ENCODE results near the gene SESTD1.
"Not testable (repeated sequence)": the region's sequence is repeated elsewhere in the genome, so short reads cannot be mapped to it uniquely, and the experiment has no call there.

The SESTD1 gene

GRCh38 chr2:179247318-179248023 lies 17.2 kb downstream of the SESTD1 start:
- DNase-seq: no peak
- in situ Hi-C loops (cut with HindIII; ENCODE audit: low pct_ligation_motif_present, low pct_unique_long_range_greater_than_20kb, low sequenced_read_pairs): no loop called here

- in situ Hi-C loops (cut with HindIII; ENCODE audit: low pct_ligation_motif_present, low pct_unique_long_range_greater_than_20kb, low sequenced_read_pairs); DNase-seq: not testable (repeated sequence)
Observed at GRCh38 chr2:179245843-179246242, 18.8 kb downstream of the SESTD1 start.

- in situ Hi-C loops (cut with HindIII; ENCODE audit: low pct_ligation_motif_present, low pct_unique_long_range_greater_than_20kb, low sequenced_read_pairs): no loop called here
- no peak for DNase-seq
Observed at GRCh38 chr2:179243046-179243445, 21.6 kb downstream of the SESTD1 start.

GRCh38 chr2:179240481-179241451 lies 23.9 kb downstream of the SESTD1 start:
- in situ Hi-C loops (cut with HindIII; ENCODE audit: low pct_ligation_motif_present, low pct_unique_long_range_greater_than_20kb, low sequenced_read_pairs): no loop called here
- DNase-seq: peak; percentile 30

- in situ Hi-C loops (cut with HindIII; ENCODE audit: low pct_ligation_motif_present, low pct_unique_long_range_greater_than_20kb, low sequenced_read_pairs): no loop called here
- no peak for DNase-seq
Observed at GRCh38 chr2:179239838-179240237, 24.8 kb downstream of the SESTD1 start.

- DNase-seq: peak; percentile 34
- in situ Hi-C loops (cut with HindIII; ENCODE audit: low pct_ligation_motif_present, low pct_unique_long_range_greater_than_20kb, low sequenced_read_pairs): no loop called here
Observed at GRCh38 chr2:179239195-179239594, 25.4 kb downstream of the SESTD1 start.

- in situ Hi-C loops (cut with HindIII; ENCODE audit: low pct_ligation_motif_present, low pct_unique_long_range_greater_than_20kb, low sequenced_read_pairs): no loop called here
- no peak for DNase-seq
Observed at GRCh38 chr2:179238027-179238426, 26.6 kb downstream of the SESTD1 start.

GRCh38 chr2:179237209-179237946 lies 27.3 kb downstream of the SESTD1 start:
- in situ Hi-C loops (cut with HindIII; ENCODE audit: low pct_ligation_motif_present, low pct_unique_long_range_greater_than_20kb, low sequenced_read_pairs): no loop called here
- no peak for DNase-seq

- in situ Hi-C loops (cut with HindIII; ENCODE audit: low pct_ligation_motif_present, low pct_unique_long_range_greater_than_20kb, low sequenced_read_pairs): no loop called here
Observed at GRCh38 chr2:179235463-179236108, 29.0 kb downstream of the SESTD1 start.

GRCh38 chr2:179234658-179235240 lies 29.9 kb downstream of the SESTD1 start:
- DNase-seq: no peak
- in situ Hi-C loops (cut with HindIII; ENCODE audit: low pct_ligation_motif_present, low pct_unique_long_range_greater_than_20kb, low sequenced_read_pairs): no loop called here

More at GRCh38 chr2:179235463-179236108, 29.0 kb downstream of the SESTD1 start:
- DNase-seq: peak; percentile 69

GRCh38 chr2:179233626-179234430 lies 30.8 kb downstream of the SESTD1 start:
- no peak for DNase-seq
- in situ Hi-C loops (cut with HindIII; ENCODE audit: low pct_ligation_motif_present, low pct_unique_long_range_greater_than_20kb, low sequenced_read_pairs): no loop called here

GRCh38 chr2:179233083-179233490 lies 31.5 kb downstream of the SESTD1 start:
- DNase-seq: no peak
- in situ Hi-C loops (cut with HindIII; ENCODE audit: low pct_ligation_motif_present, low pct_unique_long_range_greater_than_20kb, low sequenced_read_pairs): no loop called here

GRCh38 chr2:179226961-179227259 lies 37.7 kb downstream of the SESTD1 start:
- in situ Hi-C loops (cut with HindIII; ENCODE audit: low pct_ligation_motif_present, low pct_unique_long_range_greater_than_20kb, low sequenced_read_pairs): no loop called here
- no peak for DNase-seq

- in situ Hi-C loops (cut with HindIII; ENCODE audit: low pct_ligation_motif_present, low pct_unique_long_range_greater_than_20kb, low sequenced_read_pairs): no loop called here
- DNase-seq: no peak
Observed at GRCh38 chr2:179226203-179226960, 38.2 kb downstream of the SESTD1 start.

- no peak for DNase-seq
- in situ Hi-C loops (cut with HindIII; ENCODE audit: low pct_ligation_motif_present, low pct_unique_long_range_greater_than_20kb, low sequenced_read_pairs): no loop called here
Observed at GRCh38 chr2:179224361-179224760, 40.3 kb downstream of the SESTD1 start.

- DNase-seq: no peak
- in situ Hi-C loops (cut with HindIII; ENCODE audit: low pct_ligation_motif_present, low pct_unique_long_range_greater_than_20kb, low sequenced_read_pairs): no loop called here
Observed at GRCh38 chr2:179222076-179222475, 42.6 kb downstream of the SESTD1 start.
